HepG2 (cell line): ENCODE results near the gene VRK3.
"Not testable (repeated sequence)": the region's sequence is repeated elsewhere in the genome, so short reads cannot be mapped to it uniquely, and the experiment has no call there.

Experiments
- JUN ChIP-seq: sonication (generic); formaldehyde crosslinking; IDR thresholded peaks from 2 replicates; pipeline ENCODE4 v1.4.0; 2020; ENCODE audit warnings: mild to moderate bottlenecking, missing genetic modification reagents
- NFYB ChIP-seq: sonication (generic); formaldehyde crosslinking; IDR thresholded peaks from 2 replicates; pipeline ENCODE4 v1.4.0; 2020; ENCODE audit warnings: missing genetic modification reagents
- PHB2 ChIP-seq: fragments of 450-650 bp; IDR thresholded peaks from 2 replicates; pipeline ENCODE4 v1.6.1; 2018; ENCODE audit not compliant: partially characterized antibody
- POLR2A ChIP-seq, 2 experiments: IDR thresholded peaks; 2 replicates each; pipeline ENCODE4 v1.6.1; 2011; ENCODE audit warnings: low read depth in 2 of 2, low read length in 2 of 2, mild to moderate bottlenecking in 1 of 2, moderate library complexity in 1 of 2; ENCODE audit not compliant: insufficient read depth in 1 of 2
- POLR2AphosphoS2 ChIP-seq: IDR thresholded peaks from 2 replicates; pipeline ENCODE4 v1.6.1; 2011; ENCODE audit warnings: low read depth, low read length, improper control_type of control experiment
- POLR2AphosphoS5 ChIP-seq: IDR thresholded peaks from 2 replicates; pipeline ENCODE4 v1.6.1; 2012; ENCODE audit warnings: low read depth, low read length
- TF ChIP-seq, protein P1 (sequence below): sonication (generic); formaldehyde crosslinking; IDR thresholded peaks from 2 replicates; pipeline ENCODE4 v1.5.0; 2020; ENCODE audit warnings: mild to moderate bottlenecking, missing genetic modification reagents, moderate library complexity

GRCh38 chr19:49958144-49958543 is 67.0 kb downstream of the VRK3 start:
- TF ChIP-seq PHB2; POLR2AphosphoS5; POLR2AphosphoS2; JUN (CRISPR knock-in tag); POLR2A (IDR thresholded peaks at IDR 0.05; ENCODE audit: insufficient read depth in 1 of 2, low read depth in 2 of 2, low read length in 2 of 2); NFYB (CRISPR knock-in tag): not testable (repeated sequence)
- TF ChIP-seq, protein P1, sequence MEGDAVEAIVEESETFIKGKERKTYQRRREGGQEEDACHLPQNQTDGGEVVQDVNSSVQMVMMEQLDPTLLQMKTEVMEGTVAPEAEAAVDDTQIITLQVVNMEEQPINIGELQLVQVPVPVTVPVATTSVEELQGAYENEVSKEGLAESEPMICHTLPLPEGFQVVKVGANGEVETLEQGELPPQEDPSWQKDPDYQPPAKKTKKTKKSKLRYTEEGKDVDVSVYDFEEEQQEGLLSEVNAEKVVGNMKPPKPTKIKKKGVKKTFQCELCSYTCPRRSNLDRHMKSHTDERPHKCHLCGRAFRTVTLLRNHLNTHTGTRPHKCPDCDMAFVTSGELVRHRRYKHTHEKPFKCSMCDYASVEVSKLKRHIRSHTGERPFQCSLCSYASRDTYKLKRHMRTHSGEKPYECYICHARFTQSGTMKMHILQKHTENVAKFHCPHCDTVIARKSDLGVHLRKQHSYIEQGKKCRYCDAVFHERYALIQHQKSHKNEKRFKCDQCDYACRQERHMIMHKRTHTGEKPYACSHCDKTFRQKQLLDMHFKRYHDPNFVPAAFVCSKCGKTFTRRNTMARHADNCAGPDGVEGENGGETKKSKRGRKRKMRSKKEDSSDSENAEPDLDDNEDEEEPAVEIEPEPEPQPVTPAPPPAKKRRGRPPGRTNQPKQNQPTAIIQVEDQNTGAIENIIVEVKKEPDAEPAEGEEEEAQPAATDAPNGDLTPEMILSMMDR (CRISPR knock-in tag), result not testable (repeated sequence)
